K562 (cell line): ENCODE measurements around the gene COL15A1. TPM values are rescaled to one million over a fixed set of nuclear protein-coding genes. Genes with fewer than 3 reads are reported as not detected.

Experiments
- ATAC-seq: fragments of 200-7000 bp; cut with Tn5 transposase; 3 replicates; pipeline ENCODE4 v1.9.1; 2020; ENCODE audit warnings: moderate library complexity
- BruUV-seq: library from RNA; stranded (reverse); fragments of 400-500 nt; replicated peaks from 2 replicates; lab custom pipeline; 2021; lab: Mats Ljungman, UMichigan
- CTCF ChIA-PET: fragments of 300-600 bp; formaldehyde crosslinking; extraction: SDS; loops from one replicate; lab custom pipeline; 2021; ENCODE audit warnings: low intra/inter-chr PET ratio; lab: Yijun Ruan, JAX
- POLR2A ChIA-PET: fragments of 300-600, 350-650 bp; sonication (Branson Sonifier 250); formaldehyde crosslinking; extraction: SDS; loops from one replicate; lab custom pipeline; 2021; ENCODE audit warnings: antibody characterized with exemption, inconsistent platforms; lab: Yijun Ruan, JAX
- DNase-seq, 4 experiments: peaks; one replicate each; pipeline versions ENCODE4 v3.0.0 to v3.0.0-alpha.2; 2011 to 2018; ENCODE audit warnings: low spot score in 3 of 4, mixed read lengths in 3 of 4; ENCODE audit errors: extremely low read depth in 1 of 4
- FAIRE-seq: peaks from 2 replicates; lab custom pipeline; 2011; peaks lifted over from hg19 to GRCh38; lab: Jason Lieb, UNC
- H2AFZ ChIP-seq: 2 replicates; pipeline ENCODE4 v1.6.0; 2011; ENCODE audit warnings: low read depth, low read length, control low read depth, inconsistent platforms
- H3K27ac ChIP-seq: fragments of 200-600 bp; 3 replicates; pipeline ENCODE4 v1.8.0; 2011; ENCODE audit warnings: low read depth, mild to moderate bottlenecking, control low read depth, inconsistent platforms, low read length, moderate library complexity, mixed read lengths; ENCODE audit errors: extremely low read depth
- H3K27me3 ChIP-seq, 2 experiments: fragments of 300-600 bp in 1 of 2; 2 replicates in 1 of 2; 3 replicates in 1 of 2; pipeline versions ENCODE4 v1.6.0 to v1.8.0; 2011; ENCODE audit warnings: inconsistent platforms in 2 of 2, low read length in 2 of 2, mild to moderate bottlenecking in 1 of 2, mixed read lengths in 1 of 2, moderate library complexity in 1 of 2; ENCODE audit not compliant: control insufficient read depth in 2 of 2, insufficient read depth in 2 of 2
- H3K36me3 ChIP-seq: fragments of 300-600 bp; 3 replicates; pipeline ENCODE4 v1.8.0; 2011; ENCODE audit warnings: mild to moderate bottlenecking, low read length, inconsistent platforms; ENCODE audit not compliant: control insufficient read depth, insufficient read depth
- H3K4me1 ChIP-seq, 2 experiments: fragments of 200-600 bp in 1 of 2; replicated peaks in 1 of 2; 2 replicates in 1 of 2; 3 replicates in 1 of 2; pipeline versions ENCODE4 v1.5.1 to v1.8.0; 2011; ENCODE audit warnings: inconsistent platforms in 2 of 2, low read length in 2 of 2, mild to moderate bottlenecking in 1 of 2, mixed read lengths in 1 of 2, moderate library complexity in 1 of 2; ENCODE audit not compliant: control insufficient read depth in 2 of 2, insufficient read depth in 2 of 2
- H3K4me2 ChIP-seq: 2 replicates; pipeline ENCODE4 v1.6.1; 2011; ENCODE audit warnings: low read length, control low read depth, inconsistent platforms, mixed read lengths; ENCODE audit not compliant: insufficient read depth
- H3K4me3 ChIP-seq: fragments of 200-600 bp; sonication (generic), shearing (Covaris generic); 2 replicates; pipeline ENCODE4 v1.5.1; 2016; ENCODE audit warnings: control low read depth, inconsistent platforms
- H3K79me2 ChIP-seq: fragments of 200-600 bp; 3 replicates; pipeline ENCODE4 v1.8.0; 2011; ENCODE audit warnings: low read length, inconsistent platforms; ENCODE audit not compliant: control insufficient read depth, insufficient read depth
- H3K9ac ChIP-seq, 2 experiments: 2 replicates each; pipeline versions ENCODE4 v1.6.0 to v1.6.1; 2011; ENCODE audit warnings: low read depth in 2 of 2, low read length in 2 of 2, control low read depth in 1 of 2, inconsistent platforms in 1 of 2, mild to moderate bottlenecking in 1 of 2, mixed read lengths in 1 of 2; ENCODE audit not compliant: insufficient read depth in 1 of 2
- H3K9me1 ChIP-seq: one replicate; pipeline ENCODE4 v1.6.0; 2011; ENCODE audit warnings: inconsistent platforms, mild to moderate bottlenecking, low read length, moderate library complexity; ENCODE audit not compliant: control insufficient read depth, insufficient read depth
- H3K9me3 ChIP-seq: replicated peaks from 2 replicates; pipeline ENCODE4 v1.5.1; 2011; ENCODE audit warnings: low read depth, low read length, inconsistent platforms; ENCODE audit not compliant: control insufficient read depth, insufficient read depth
- H4K20me1 ChIP-seq: replicated peaks from 2 replicates; pipeline ENCODE4 v1.6.1; 2011; ENCODE audit warnings: low read length, inconsistent platforms, mixed read lengths; ENCODE audit not compliant: control insufficient read depth, insufficient read depth
- CXXC5 ChIP-seq: fragments of 250-450 bp; sonication (Bioruptor Pico); IDR thresholded peaks from 2 replicates; pipeline ENCODE4 v1.8.0; 2022; ENCODE audit warnings: inconsistent platforms, mild to moderate bottlenecking, moderate library complexity
- GATAD2A ChIP-seq: fragments of 450-650 bp; IDR thresholded peaks from 2 replicates; pipeline ENCODE4 v1.6.1; 2017
- ILK ChIP-seq: fragments of 450-650 bp; IDR thresholded peaks from 2 replicates; pipeline ENCODE4 v1.6.1; 2016; ENCODE audit warnings: missing genetic modification characterization, low read depth, mild to moderate bottlenecking, missing compliant biosample characterization, moderate library complexity, borderline replicate concordance
- JUN ChIP-seq, 2 experiments: sonication (generic) in 1 of 2; formaldehyde crosslinking in 1 of 2; IDR thresholded peaks; 2 replicates each; pipeline versions ENCODE4 v1.6.1 to v1.8.0; 2012 to 2022; ENCODE audit warnings: borderline replicate concordance in 2 of 2, mild to moderate bottlenecking in 2 of 2, improper control_type of control experiment in 1 of 2, low read depth in 1 of 2, low read length in 1 of 2, missing genetic modification reagents in 1 of 2
- MAZ ChIP-seq, 2 experiments: fragments of 450-650 bp in 1 of 2; sonication (generic) in 1 of 2; formaldehyde crosslinking; IDR thresholded peaks in 1 of 2; conservative IDR thresholded peaks in 1 of 2; 2 replicates each; pipeline versions ENCODE4 v1.4.0 to v1.5.0; 2020; ENCODE audit warnings: mild to moderate bottlenecking in 1 of 2, missing genetic modification reagents in 1 of 2
- MCM7 ChIP-seq, 2 experiments: fragments of 450-650 bp; IDR thresholded peaks; 2 replicates each; pipeline ENCODE4 v1.6.1; 2016 to 2018
- SIRT6 ChIP-seq: IDR thresholded peaks from one replicate; pipeline ENCODE4 v1.6.1; 2012; ENCODE audit warnings: low read depth, mild to moderate bottlenecking, control low read depth, inconsistent platforms, low read length, moderate library complexity
- TCF7L2 ChIP-seq: fragments of 150-350 bp; IDR thresholded peaks from 2 replicates; pipeline ENCODE4 v1.6.1; 2016; ENCODE audit warnings: low read depth, mild to moderate bottlenecking, low read length, moderate library complexity
- XRCC4 ChIP-seq: IDR thresholded peaks from one replicate; pipeline ENCODE4 v1.6.1; 2011; ENCODE audit not compliant: insufficient read depth, insufficient read length; ENCODE audit errors: extremely low read depth
- ZNF384 ChIP-seq: IDR thresholded peaks from 2 replicates; pipeline ENCODE4 v1.6.1; 2012; ENCODE audit warnings: low read depth, low read length, improper control_type of control experiment
- ZNF445 ChIP-seq: fragments of 250-450 bp; sonication (Bioruptor Pico); IDR thresholded peaks from 2 replicates; pipeline ENCODE4 v1.4.0; 2020; ENCODE audit warnings: low read depth, mild to moderate bottlenecking, moderate library complexity
- WGBS: fragments of 100-300 bp; shearing (Covaris generic); methylation state at CpG from one replicate; pipeline ENCODE4 v1.1.6; 2016; ENCODE audit warnings: low coverage, mixed read lengths; ENCODE audit not compliant: insufficient coverage; ENCODE audit errors: missing lambda C conversion rate; 5-methylcytosine and 5-hydroxymethylcytosine counted together
- in situ Hi-C: fragments of 300-500 bp; cut with MboI; formaldehyde crosslinking; loops from 4 replicates; pipeline ENCODE4 v1.15.0; 2018; ENCODE audit warnings: inconsistent platforms, mixed read lengths
- intact Hi-C: fragments of 100-400 bp; cut with micrococcal nuclease; formaldehyde crosslinking; loops from 2 replicates; pipeline ENCODE4 v1.14.2; 2022
- polyA plus RNA-seq, 8 experiments: library from polyadenylated mRNA; depleted of rRNA in 4 of 8; stranded (reverse) in 5 of 8; unstranded in 3 of 8; fragments of >200 nt; fragmentation: Nextera tagmentation in 2 of 8; fragmentation: Illumina TruSeq in 1 of 8; extraction: Ambion mirVana in 2 of 8; extraction: Trizol in 1 of 8; gene quantifications; 2 replicates each; pipeline versions ENCODE4 v1.2.1 to v1.2.3, GENCODE V29; 2011 to 2014; ENCODE audit warnings: inconsistent platforms in 1 of 8, missing spikeins in 1 of 8
- total RNA-seq, 7 experiments: library from RNA; depleted of rRNA in 6 of 7; stranded (reverse); fragments of >200 nt in 6 of 7; fragmentation: Illumina TruSeq in 2 of 7; extraction: Trizol in 2 of 7; gene quantifications; 2 replicates each; pipeline versions ENCODE4 v1.2.1 to v1.2.3, GENCODE V29; 2011 to 2021; ENCODE audit warnings: low replicate concordance in 1 of 7
- TF ChIP-seq, protein P1 (sequence below): fragments of 450-650 bp; formaldehyde crosslinking; IDR thresholded peaks from 2 replicates; pipeline ENCODE4 v1.4.0; 2020; ENCODE audit warnings: mild to moderate bottlenecking, moderate library complexity
- TF ChIP-seq, protein P2 (sequence below), 2 experiments: IDR thresholded peaks; 2 replicates each; pipeline ENCODE4 v1.6.1; 2011; ENCODE audit warnings: borderline replicate concordance in 1 of 2, control low read depth in 1 of 2, low read depth in 1 of 2, low read length in 1 of 2, mild to moderate bottlenecking in 1 of 2, mixed read lengths in 1 of 2, moderate library complexity in 1 of 2; ENCODE audit not compliant: insufficient read depth in 1 of 2, insufficient read length in 1 of 2, poor library complexity in 1 of 2, severe bottlenecking in 1 of 2; ENCODE audit errors: extremely low read depth in 1 of 2
- TF ChIP-seq, protein P3 (sequence below): fragments of 250-450 bp; sonication (Bioruptor Pico); IDR thresholded peaks from 2 replicates; pipeline ENCODE4 v1.4.0; 2020; ENCODE audit warnings: borderline replicate concordance

COL15A1 gene
- total and polyA plus RNA-seq, 9 of the 15 experiments (the other 6 are each of a cell fraction or from before 2014, with no cell fraction given): 0.46 to 5.1 (median 2.6) TPM

- 11% methylated on average over 33 of the region's 33 CpGs for WGBS
- DNase-seq: peak; percentile 88 to 91 (median 90)
- ATAC-seq: peak; percentile 92
- ChIA-PET POLR2A (interaction anchor here (0.6 to 0.7 kb wide), 2 partner anchors 8 to 42 kb away, joined by 3 read pairs; no protein-coding TSS in a partner anchor), CTCF (interaction anchor here (0.7 to 2.3 kb wide), 6 partner anchors 21 to 127 kb away, joined by 3 to 13 read pairs (median 4); no protein-coding TSS in a partner anchor)
- Histone ChIP-seq H4K20me1 (no peaks in the 10 kb centered on the region), H3K79me2 (no peaks in the 10 kb centered on the region), H3K9ac (peak overlapping the region; percentile 30 to 79; a peak in 3 of 4 replicates), H3K36me3 (no peaks in the 10 kb centered on the region), H3K27ac (no peak overlapping the region), H2AFZ (peak overlapping the region; percentile 84), H3K4me3 (peak overlapping the region; percentile 25; the same call in 1 of the 2 replicates), H3K9me1 (no peaks in the 10 kb centered on the region), H3K4me2 (peak overlapping the region; percentile 78), H3K9me3 (no peaks in the 10 kb centered on the region), H3K4me1 (peaks cover 27% of the 10 kb centered on the region in 2 experiments; a peak in 4 of 5 replicates), H3K27me3 (no peaks in the 10 kb centered on the region)
- BruUV-seq: no TSS peak
- FAIRE-seq: peak; percentile 90
- in situ Hi-C loops (no loop called here), intact Hi-C loops (loop anchor here (1.0 to 5.0 kb wide), 4 partner anchors 24 to 127 kb away; no protein-coding TSS in a partner anchor)
- 0 out of 2 replicates have a peak, but pooled peaks have one; percentile 16 for TF ChIP-seq ZNF384
- TF ChIP-seq, protein P1, sequence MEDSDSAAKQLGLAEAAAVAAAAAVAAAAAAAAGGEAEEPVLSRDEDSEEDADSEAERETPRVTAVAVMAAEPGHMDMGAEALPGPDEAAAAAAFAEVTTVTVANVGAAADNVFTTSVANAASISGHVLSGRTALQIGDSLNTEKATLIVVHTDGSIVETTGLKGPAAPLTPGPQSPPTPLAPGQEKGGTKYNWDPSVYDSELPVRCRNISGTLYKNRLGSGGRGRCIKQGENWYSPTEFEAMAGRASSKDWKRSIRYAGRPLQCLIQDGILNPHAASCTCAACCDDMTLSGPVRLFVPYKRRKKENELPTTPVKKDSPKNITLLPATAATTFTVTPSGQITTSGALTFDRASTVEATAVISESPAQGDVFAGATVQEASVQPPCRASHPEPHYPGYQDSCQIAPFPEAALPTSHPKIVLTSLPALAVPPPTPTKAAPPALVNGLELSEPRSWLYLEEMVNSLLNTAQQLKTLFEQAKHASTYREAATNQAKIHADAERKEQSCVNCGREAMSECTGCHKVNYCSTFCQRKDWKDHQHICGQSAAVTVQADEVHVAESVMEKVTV (CRISPR knock-in tag): peak; percentile 67
- TF ChIP-seq XRCC4: no peak
- TF ChIP-seq, protein P2, sequence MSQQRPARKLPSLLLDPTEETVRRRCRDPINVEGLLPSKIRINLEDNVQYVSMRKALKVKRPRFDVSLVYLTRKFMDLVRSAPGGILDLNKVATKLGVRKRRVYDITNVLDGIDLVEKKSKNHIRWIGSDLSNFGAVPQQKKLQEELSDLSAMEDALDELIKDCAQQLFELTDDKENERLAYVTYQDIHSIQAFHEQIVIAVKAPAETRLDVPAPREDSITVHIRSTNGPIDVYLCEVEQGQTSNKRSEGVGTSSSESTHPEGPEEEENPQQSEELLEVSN (IDR thresholded peaks at IDR 0.05; ENCODE audit: borderline replicate concordance in 1 of 2, extremely low read depth in 1 of 2, insufficient read depth in 1 of 2, insufficient read length in 1 of 2, low read depth in 1 of 2, low read length in 1 of 2, poor library complexity in 1 of 2, severe bottlenecking in 1 of 2): peak in 1 of 2 experiments; percentile 38
- no peak for TF ChIP-seq GATAD2A
- no peak for TF ChIP-seq MCM7 (IDR thresholded peaks at IDR 0.05)
- no peak for TF ChIP-seq SIRT6
- peak; percentile 60 for TF ChIP-seq CXXC5 (CRISPR knock-in tag)
- no peak for TF ChIP-seq ZNF445 (CRISPR knock-in tag)
- TF ChIP-seq, protein P3, sequence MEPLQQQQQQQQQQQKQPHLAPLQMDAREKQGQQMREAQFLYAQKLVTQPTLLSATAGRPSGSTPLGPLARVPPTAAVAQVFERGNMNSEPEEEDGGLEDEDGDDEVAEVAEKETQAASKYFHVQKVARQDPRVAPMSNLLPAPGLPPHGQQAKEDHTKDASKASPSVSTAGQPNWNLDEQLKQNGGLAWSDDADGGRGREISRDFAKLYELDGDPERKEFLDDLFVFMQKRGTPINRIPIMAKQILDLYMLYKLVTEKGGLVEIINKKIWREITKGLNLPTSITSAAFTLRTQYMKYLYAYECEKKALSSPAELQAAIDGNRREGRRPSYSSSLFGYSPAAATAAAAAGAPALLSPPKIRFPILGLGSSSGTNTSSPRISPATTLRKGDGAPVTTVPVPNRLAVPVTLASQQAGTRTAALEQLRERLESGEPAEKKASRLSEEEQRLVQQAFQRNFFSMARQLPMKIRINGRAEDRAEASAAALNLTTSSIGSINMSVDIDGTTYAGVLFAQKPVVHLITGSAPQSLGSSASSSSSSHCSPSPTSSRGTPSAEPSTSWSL (CRISPR knock-in tag): no peak
- peak; percentile 46 to 78 for TF ChIP-seq MAZ (CRISPR knock-in tag; conservative IDR thresholded peaks at IDR 0.05 in 1 of 2, IDR thresholded peaks at IDR 0.05 in 1 of 2)
- TF ChIP-seq ILK (tag): no peak
- no peak for TF ChIP-seq TCF7L2
- peak; percentile 46; the same call in 1 of the 2 replicates for TF ChIP-seq JUN (IDR thresholded peaks at IDR 0.05; ENCODE audit: borderline replicate concordance, low read depth, low read length)
- no peak for TF ChIP-seq JUN (CRISPR knock-in tag; IDR thresholded peaks at IDR 0.05; ENCODE audit: borderline replicate concordance)
These were observed 31.4 kb downstream of the COL15A1 start for GRCh38 chr9:98974994-98975712.
